ENCODE data around the gene TMEM41B. TPM values are rescaled to one million over a fixed set of nuclear protein-coding genes. Genes with fewer than 3 reads are reported as not detected.

TMEM41B gene
- total RNA-seq, 2 donors from 2014 or later: 19.1 to 34.8 TPM

- DNase-seq (ENCODE audit: low spot score) (no peak), ATAC-seq (ENCODE audit: insufficient number of reproducible peaks, low FRiP score, low read depth) (no peak)
- Histone ChIP-seq H3K4me3 (no peak overlapping the region), H3K4me1 (ENCODE audit: control insufficient read depth in 1 of 2, low read depth in 2 of 2) (no peaks in the 10 kb centered on the region), H3K9me3 (no peaks in the 10 kb centered on the region), H3K27me3 (replicated peaks; ENCODE audit: insufficient read depth) (no peaks in the 10 kb centered on the region), H3K27ac (no peak overlapping the region), H3K36me3 (no peaks in the 10 kb centered on the region)
- TF ChIP-seq, protein P1, sequence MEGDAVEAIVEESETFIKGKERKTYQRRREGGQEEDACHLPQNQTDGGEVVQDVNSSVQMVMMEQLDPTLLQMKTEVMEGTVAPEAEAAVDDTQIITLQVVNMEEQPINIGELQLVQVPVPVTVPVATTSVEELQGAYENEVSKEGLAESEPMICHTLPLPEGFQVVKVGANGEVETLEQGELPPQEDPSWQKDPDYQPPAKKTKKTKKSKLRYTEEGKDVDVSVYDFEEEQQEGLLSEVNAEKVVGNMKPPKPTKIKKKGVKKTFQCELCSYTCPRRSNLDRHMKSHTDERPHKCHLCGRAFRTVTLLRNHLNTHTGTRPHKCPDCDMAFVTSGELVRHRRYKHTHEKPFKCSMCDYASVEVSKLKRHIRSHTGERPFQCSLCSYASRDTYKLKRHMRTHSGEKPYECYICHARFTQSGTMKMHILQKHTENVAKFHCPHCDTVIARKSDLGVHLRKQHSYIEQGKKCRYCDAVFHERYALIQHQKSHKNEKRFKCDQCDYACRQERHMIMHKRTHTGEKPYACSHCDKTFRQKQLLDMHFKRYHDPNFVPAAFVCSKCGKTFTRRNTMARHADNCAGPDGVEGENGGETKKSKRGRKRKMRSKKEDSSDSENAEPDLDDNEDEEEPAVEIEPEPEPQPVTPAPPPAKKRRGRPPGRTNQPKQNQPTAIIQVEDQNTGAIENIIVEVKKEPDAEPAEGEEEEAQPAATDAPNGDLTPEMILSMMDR (IDR thresholded peaks at IDR 0.05): no peak
Measured at GRCh38 chr11:9274499-9275258, 39.7 kb downstream of the TMEM41B start.

DNA sequence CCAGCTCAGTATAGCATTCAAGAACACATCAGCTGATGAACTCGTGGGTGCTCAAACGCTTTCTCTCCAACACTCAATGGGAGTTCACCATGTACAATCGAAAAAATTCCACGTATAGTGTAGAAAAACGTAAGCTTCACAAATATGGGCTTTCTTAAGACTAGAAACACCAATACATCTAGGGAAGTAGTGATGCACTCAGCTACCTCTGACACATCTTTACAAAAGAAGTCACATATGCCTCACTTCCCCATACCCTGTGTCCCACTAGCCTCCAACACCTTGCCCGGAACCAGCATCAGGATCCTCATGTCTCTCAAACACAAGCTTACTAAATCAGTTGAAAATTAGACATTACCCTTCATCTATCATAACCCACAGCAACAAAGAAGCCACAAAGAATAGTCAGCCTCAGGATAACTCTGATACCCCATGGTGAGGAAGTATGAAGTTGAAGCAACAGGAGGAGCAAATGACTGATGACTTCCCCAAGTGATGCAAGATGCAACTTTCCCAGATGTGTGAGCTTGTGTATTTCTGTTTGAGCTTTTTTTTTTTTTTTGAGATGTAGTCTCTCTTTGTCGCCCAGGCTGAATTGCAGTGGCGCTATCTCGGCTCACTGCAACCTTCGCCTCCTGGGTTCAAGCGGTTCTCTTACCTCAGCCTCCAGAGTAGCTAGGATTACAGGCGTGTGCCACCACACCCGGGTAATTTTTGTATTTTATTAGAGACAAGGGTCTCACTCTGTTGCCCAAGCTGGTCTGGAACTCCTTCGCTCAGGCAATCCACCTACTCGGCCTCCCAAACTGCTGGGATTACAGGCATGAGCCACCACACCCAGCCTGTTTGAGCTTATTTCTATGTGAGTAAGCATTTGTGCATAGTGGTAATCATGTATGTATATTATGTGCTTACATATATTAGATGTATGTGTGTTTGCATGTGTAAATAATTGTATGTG lies 40.7 kb downstream of the TMEM41B start:
- Histone ChIP-seq H3K4me1 (ENCODE audit: control insufficient read depth in 1 of 2, low read depth in 2 of 2) (no peaks in the 10 kb centered on the region), H3K27me3 (replicated peaks; ENCODE audit: insufficient read depth) (no peaks in the 10 kb centered on the region), H3K4me3 (no peak overlapping the region), H3K36me3 (no peaks in the 10 kb centered on the region), H3K27ac (no peak overlapping the region), H3K9me3 (no peaks in the 10 kb centered on the region)
- DNase-seq (ENCODE audit: low spot score) (no peak), ATAC-seq (ENCODE audit: insufficient number of reproducible peaks, low FRiP score, low read depth) (no peak)
- TF ChIP-seq, protein P1 (IDR thresholded peaks at IDR 0.05): no peak

GRCh38 chr11:9269492-9270013 lies 44.8 kb downstream of the TMEM41B start:
- DNase-seq (ENCODE audit: low spot score) (no peak), ATAC-seq (ENCODE audit: insufficient number of reproducible peaks, low FRiP score, low read depth) (no peak)
- TF ChIP-seq, protein P1 (IDR thresholded peaks at IDR 0.05): no peak
- Histone ChIP-seq H3K36me3 (no peaks in the 10 kb centered on the region), H3K27me3 (replicated peaks; ENCODE audit: insufficient read depth) (no peaks in the 10 kb centered on the region), H3K4me3 (no peak overlapping the region), H3K4me1 (ENCODE audit: control insufficient read depth in 1 of 2, low read depth in 2 of 2) (peaks cover 0 to 5% of the 10 kb centered on the region in 2 donors), H3K9me3 (no peaks in the 10 kb centered on the region), H3K27ac (no peak overlapping the region)

DNA sequence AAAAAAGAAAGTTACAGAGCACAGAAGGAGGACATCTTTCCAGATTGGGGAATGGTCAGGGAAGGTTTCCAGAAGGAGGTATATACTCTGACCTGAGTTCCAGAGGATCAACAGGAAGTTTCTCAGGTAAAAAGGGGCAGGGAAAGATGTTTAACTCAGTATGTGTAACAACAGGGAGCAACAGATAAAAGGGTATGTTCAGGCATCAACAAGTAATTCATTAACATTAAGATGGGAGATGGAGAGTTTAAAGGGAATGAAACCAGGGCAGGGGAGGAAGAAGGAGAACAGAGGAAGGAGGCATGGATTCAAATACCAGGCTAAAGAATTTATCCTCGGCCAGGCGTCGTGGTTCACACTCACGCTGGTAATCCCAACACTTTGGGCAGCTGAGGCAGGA lies 46.7 kb downstream of the TMEM41B start:
- Histone ChIP-seq H3K27ac (no peak overlapping the region), H3K9me3 (no peaks in the 10 kb centered on the region), H3K36me3 (no peaks in the 10 kb centered on the region), H3K4me3 (no peak overlapping the region), H3K27me3 (replicated peaks; ENCODE audit: insufficient read depth) (no peaks in the 10 kb centered on the region), H3K4me1 (ENCODE audit: control insufficient read depth in 1 of 2, low read depth in 2 of 2) (peaks cover 0 to 9% of the 10 kb centered on the region in 2 donors)
- TF ChIP-seq, protein P1 (IDR thresholded peaks at IDR 0.05): no peak
- ATAC-seq (ENCODE audit: insufficient number of reproducible peaks, low FRiP score, low read depth): no peak
- no peak for DNase-seq (ENCODE audit: low spot score)

GRCh38 chr11:9266926-9267325 lies 47.5 kb downstream of the TMEM41B start:
- H3K4me3 ChIP-seq: no peak overlapping the region
- no peaks in the 10 kb centered on the region for H3K27me3 ChIP-seq (replicated peaks; ENCODE audit: insufficient read depth)
- ATAC-seq (ENCODE audit: insufficient number of reproducible peaks, low FRiP score, low read depth) (no peak), DNase-seq (ENCODE audit: low spot score) (no peak)
- H3K9me3 ChIP-seq: no peaks in the 10 kb centered on the region
- peaks cover 0 to 15% of the 10 kb centered on the region in 2 donors for H3K4me1 ChIP-seq (ENCODE audit: control insufficient read depth in 1 of 2, low read depth in 2 of 2)
- TF ChIP-seq, protein P1 (IDR thresholded peaks at IDR 0.05): no peak
- no peak overlapping the region for H3K27ac ChIP-seq
- H3K36me3 ChIP-seq: no peaks in the 10 kb centered on the region
